CD4-positive, alpha-beta T cell treated with Interleukin-4 for 1 hour (primary cell): Measurements from ENCODE around the gene RNH1.

Experiments
- DNase-seq, 2 donors: peaks; one replicate each; pipeline ENCODE4 v3.0.0-alpha.2; 2020 to 2022

Gene RNH1

DNA sequence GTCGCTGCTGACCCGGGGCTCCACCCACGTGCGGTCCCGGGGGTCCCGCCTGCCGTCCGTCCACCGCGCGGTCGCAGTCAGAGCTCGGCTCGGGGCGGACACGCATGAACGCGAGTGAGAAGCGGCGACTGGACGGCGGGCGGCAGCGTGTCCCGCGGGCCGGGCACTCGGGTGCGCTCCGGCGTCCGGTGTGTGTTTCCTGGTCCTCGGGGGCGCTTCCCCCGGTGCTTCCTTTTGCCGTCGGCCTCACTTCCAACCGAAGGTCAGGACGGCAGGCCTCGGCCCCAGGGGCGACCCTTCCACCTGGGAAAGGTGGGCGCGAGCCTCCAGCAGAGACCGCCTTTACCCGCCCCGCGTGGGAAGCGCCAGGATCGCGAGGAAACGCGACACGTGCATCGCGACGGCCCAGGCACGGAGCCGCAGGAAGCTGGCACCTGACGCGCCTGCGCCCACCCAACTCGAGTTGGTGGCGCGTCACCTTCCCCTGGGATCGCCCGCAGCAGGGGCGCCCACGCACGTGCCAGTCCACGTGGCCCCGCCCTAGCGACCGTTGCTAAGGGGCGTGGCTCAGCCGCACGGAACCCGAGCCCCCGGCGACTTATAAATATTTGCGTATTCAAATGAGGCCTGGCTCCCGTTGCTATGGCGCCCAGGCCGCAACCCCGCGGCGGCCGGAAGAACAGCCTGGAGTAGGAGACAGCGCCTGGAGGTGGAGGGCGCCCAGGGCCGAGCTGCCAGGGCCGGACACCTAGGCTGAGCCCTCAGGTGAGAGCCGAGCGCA, 30.0 kb upstream of the RNH1 start, which contains the start of gene LRRC56:
Gene LRRC56, plus strand, starts transcription at position 687 of the 781 bp plus-strand sequence. CDS start 3,158 bp downstream, outside the sequence.
- peak; percentile 95 to 96 for DNase-seq

DNA sequence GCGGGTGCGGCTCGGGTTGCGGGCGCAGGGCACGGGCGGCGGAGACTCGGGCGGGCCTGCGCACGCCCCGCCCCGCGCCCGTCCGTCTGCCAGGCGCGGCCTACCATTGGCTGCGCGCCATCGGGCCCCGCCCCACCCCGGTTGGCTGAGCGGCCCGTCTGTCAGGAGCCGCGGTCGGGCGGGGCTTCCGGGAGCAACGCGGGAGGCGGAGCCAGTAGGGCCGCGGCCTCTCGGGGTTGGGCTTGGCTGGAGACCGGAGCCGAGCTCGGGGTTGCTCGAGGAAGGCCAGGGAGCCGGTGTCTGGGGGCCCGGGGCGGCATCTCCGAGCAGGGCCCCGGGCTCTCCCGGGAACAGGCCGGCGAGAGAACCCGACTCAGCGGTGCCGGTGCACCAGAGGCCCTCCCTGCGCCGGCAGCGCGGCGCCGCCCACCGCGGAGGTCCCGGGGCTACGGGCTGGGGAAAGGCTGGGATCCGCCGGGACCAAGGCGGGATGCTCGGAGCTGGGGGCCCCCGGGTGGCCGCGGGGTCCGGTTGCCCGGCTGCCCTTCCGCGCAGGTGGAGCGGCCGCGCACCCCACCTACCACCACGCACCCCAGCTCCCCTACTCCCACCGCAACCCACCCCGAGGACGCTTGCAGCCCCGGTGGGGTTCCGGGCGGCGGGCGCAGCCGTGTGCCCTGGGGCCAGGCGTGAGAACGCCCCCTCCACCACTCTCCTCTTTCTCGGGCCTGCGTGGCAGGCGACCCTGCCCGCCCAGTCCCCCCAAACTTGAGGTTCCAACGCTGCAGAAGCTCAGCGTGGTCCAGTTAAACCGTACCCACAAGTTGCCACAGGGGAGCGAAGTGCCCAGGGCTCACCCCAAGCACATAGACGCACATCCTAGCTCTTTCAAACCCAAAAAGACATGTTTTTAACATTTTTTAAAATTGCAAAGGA, 28.7 kb upstream of the RNH1 start, which contains the start of gene HRAS:
Gene HRAS, minus strand, starts transcription at position 58 of the 936 bp plus-strand sequence.
- peak; percentile 94 to 95 for DNase-seq

DNA sequence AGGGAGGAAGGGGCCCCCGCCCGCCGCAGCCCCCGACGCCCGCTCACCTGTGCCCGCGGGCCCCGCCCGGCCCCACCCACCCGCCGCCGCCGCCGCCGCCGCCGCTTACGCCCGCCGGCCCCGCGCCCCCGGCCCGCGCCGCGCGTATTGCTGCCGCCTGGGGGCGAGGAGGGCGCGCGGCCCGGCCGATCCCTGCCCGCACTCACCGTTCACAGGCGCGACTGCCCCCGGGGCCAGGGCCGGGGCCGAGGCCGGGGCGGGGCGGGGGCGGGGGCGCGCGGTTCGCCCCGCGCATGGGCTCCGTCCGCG, 28.1 kb upstream of the RNH1 start:
- DNase-seq = no peak

DNA sequence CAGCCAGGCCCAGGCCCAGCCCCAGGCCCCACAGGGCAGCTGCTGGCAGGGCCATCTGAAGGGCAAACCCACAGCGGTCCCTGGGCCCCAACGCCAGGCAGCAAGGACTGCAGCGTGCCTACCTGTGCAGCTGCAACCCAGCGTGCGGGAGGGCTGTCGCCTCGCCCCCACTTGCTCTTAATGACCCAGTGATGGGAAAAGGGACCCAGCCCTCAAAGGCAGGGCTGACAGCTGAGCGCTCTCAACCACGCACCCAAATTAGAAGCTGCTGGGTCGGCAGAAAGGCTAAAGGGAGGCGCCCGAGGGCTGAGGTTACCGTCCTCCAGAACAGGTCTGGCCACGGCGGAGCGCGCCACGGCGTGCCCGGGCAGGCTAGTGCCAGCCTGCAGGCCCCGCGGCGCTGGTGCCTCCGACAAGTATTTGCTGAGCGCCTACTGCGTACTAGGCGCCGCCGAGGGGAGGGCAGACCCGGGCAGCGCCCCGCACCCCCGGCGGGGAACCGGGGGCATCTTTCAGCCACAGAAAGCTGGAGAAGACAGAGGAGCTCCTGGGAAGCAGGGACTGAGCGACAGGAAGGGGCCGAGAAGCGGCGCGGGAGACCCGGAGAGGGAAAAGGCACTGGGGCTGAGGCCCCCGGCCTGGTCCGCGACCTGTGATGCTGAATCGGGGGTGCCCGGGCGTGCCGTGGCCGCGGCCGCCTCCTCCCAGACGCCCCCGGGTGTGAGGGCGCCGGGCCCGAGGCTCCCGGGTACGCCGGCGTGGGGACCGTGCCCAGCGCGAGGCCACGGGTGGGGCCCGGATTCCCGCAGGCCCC, 27.6 kb upstream of the RNH1 start:
- DNase-seq = no peak

DNA sequence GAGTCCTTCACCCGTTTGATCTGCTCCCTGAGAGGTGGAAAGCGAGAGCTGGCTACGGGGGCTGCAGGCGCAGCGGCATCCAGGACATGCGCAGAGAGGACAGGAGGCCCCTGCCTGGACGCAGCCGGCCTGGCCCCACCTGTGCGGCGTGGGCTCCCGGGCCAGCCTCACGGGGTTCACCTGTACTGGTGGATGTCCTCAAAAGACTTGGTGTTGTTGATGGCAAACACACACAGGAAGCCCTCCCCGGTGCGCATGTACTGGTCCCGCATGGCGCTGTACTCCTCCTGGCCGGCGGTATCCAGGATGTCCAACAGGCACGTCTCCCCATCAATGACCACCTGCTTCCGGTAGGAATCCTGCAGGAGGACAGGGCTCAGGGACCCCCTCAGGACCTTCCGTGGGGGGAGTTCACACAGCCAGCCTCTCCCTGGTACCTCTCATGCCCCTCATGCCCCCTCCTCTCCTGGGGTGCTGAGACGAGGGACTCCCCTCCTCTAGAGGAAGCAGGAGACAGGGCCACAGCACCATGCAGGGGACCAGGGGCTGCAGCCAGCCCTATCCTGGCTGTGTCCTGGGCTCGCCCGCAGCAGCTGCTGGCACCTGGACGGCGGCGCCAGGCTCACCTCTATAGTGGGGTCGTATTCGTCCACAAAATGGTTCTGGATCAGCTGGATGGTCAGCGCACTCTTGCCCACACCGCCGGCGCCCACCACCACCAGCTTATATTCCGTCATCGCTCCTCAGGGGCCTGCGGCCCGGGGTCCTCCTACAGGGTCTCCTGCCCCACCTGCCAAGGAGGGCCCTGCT, 26.7 kb upstream of the RNH1 start:
- no peak for DNase-seq

DNA sequence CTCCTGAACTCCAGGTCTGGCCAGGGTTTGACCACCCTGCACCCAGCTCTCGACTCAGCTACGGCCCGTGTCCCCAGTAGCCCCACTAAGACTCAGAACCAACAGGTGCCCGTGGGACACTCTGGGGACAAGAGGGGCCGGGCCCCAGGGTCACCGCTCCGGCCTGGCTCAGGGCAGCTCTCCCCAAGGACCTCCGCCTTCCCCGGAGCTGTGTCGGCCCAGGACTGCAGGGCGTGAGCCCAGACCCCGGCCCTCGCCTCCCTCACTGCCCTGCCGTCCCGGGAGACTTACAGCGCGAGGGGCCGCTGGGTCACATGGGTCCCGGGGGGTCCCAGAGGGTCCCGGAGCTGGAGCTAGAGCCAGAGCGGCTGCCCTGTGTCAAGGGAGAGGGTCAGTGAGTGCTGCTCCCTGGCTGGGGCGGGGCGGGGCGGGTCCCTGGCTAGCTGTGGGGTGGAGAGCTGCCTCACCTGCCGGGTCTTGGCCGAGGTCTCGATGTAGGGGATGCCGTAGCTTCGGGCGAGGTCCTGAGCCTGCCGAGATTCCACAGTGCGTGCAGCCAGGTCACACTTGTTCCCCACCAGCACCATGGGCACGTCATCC, 26.0 kb upstream of the RNH1 start:
- DNase-seq = no peak

DNA sequence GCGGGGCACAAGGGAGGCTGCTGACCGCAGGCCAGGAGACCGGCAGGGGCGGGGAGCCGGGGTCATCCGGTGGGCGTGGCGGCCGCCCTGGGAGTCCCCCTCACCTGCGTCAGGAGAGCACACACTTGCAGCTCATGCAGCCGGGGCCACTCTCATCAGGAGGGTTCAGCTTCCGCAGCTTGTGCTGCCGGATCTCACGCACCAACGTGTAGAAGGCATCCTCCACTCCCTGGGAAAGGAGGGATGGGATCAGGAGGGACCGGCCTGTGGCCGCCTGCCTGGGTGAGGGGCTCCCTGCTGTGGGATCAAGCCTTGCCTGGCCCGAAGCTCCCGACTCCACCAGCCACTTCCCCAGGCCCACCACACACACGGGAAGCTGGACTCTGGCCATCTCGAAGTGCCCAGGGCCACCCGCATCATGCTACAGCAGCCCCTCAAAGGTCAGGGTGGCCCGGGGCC, 25.5 kb upstream of the RNH1 start:
- no peak for DNase-seq

DNA sequence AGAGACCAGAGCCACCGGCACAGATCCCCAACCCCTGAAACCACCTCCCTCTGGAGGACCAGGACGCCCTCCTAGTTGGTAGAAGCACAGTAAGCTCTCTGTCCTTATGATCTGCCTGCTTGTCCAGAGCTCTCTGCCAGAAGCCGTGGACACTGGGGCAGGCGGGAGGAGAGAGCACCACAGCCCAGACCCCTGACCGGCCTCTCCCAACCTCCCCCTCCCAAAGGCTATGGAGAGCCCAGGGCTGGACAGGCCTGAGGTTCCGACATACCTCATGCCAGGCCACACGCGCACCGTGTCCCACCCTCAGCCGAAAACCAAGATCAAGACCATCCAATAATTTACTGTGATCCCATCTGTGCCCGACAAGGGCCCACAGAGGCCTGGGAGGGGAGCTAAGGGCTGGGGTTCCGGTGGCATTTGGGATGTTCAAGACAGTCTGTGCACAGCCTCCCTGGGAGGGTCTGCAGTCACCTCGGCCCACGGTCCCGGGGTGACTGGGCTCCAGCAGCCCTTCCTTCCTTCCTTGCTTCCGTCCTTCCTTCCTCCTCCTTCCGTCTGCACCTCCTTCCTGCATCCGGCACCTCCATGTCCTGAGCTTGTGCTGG, 25.0 kb upstream of the RNH1 start:
- no peak for DNase-seq

DNA sequence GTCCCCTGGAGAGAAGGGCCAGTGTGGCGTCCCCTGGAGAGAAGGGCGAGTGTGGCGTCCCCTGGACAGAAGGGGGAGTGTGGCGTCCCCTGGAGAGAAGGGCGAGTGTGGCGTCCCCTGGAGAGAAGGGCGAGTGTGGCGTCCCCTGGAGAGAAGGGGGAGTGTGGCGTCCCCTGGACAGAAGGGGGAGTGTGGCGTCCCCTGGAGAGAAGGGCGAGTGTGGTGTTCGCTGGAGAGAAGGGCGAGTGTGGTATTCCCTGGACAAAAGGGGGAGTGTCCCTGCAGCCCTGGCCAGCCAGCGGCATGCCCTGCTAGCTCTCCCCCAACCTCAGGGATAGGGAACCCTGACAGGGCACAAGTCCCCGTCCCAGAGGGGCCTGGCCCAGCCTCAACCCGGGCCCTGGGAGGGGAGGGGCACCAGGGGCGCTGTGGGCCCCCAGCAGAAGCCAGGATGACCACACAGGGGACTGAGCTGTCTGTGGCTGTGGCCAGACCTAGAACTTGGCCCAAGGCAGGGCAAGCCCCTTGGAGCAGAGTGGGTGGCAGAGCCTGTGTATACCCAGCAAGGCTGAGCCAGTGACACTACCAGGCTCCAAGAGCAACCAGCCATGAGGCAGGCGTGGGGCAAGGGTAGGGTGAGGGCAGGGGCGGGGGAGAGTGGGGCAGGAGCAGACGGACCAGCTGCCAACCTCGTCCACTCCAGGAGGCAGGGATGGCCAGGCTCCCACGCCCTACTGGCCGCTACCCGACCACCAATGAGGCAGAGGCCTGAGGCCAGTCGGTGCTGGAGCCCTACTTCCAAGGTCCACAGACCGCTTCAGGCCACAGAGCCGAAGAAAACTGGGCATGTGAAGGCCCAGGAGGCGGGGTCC, 24.2 kb upstream of the RNH1 start:
- DNase-seq = no peak

DNA sequence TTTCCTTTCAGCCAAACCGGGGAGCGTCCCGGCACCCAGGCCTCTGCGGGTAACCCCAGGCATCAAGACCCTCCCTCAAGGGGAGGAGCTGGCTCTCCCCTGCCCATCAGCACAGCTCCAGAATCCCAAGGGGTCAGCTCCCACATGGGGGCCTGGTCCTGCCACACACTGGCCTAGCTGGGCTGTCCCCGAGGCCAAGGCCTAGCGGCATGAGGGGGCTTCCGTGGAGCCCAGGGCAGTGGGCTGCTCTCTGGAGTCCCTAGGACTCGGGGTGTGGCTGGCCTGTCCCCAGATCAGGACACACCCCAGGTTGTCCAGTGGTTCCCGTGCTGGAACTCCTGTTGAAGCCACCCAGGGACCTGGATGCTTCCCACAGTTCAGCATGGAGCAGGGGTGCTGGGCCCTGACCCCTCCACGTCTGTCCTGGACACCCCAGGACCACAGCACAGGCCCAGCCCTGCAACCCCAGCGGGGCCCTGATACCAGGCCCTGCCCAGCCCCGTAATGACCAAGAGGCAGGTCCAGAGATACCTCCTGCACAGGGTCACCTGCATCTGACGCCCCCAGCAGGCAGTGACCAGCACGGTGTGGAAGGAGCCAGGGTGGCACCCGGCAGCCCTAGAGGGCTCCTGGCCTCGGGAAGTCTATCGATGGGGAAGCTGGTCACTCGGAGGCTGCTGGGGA, 22.8 kb upstream of the RNH1 start:
- no peak for DNase-seq

DNA sequence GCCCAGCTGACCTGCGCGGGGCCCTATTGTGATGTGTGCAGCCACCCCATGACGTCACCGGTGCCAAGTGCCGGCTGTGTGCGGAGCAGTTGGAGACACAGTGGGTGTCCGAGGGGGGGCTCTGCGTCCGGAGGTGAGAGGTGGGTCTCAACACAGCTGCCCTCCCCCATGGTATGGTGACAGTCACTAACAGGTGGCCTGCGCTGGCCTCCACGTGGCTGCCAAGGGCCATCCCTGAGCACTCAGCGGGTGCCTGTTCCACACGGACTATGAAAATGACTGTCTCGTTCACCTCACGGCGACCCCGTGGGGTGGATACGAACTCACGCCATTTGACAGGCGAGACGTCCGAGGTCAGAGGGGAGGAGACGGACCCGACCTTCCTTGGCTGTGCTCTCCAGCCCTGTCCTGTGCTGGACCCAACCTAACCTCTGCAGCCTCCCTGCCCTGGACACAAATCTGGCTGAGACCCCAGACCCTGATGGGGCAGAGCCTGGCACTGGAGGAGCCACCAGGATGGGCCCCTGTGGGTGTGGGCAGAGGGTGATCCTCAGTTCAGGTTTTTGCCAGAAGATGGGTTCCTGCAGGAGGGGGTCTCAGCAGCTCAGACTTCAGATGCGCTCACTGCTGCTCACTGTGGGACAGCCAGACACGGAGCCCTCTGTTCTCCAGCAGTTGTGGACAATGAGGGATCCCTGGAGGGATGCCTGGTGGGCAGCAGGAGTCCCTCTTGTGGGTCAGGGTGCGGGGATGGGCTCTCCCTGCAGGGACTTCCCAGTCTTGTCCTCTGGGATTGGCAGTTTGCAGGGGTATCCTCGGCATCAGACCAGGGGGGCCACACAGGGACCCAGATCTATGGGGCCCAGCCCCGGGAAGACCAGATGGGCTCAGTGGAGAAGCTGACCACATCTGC, 22.0 kb upstream of the RNH1 start:
- DNase-seq = no peak

DNA sequence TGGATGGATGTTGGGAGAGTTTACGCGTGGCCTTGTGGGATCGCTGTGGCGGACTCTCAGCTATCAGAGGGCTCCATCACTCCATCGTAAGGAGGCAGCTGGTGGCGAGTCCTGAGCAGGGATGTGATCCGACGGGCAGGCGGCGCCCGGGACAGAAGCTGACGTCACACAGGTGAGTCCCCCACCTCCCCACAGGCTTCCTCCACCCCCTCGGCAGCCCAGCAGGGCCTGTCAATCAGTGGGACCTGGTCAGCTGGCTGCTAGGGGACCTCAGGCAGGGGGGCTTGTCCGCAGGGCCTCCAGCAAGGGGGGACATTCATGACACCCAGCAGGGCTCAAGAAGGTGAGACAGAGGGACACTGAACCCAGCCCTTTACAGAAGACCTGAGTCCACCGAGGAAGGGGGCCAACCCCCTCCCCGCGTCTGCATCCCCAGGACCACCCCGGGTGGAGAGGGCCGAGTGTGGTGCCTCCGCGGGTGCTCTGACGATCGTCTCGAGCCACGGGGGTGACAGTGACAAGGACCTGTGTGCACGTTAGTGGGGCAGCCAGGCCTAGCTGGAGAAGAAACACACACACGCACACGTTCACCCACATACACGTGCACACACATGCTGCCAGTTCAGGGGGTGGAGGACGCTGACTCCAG, 21.2 kb upstream of the RNH1 start:
- no peak for DNase-seq

DNA sequence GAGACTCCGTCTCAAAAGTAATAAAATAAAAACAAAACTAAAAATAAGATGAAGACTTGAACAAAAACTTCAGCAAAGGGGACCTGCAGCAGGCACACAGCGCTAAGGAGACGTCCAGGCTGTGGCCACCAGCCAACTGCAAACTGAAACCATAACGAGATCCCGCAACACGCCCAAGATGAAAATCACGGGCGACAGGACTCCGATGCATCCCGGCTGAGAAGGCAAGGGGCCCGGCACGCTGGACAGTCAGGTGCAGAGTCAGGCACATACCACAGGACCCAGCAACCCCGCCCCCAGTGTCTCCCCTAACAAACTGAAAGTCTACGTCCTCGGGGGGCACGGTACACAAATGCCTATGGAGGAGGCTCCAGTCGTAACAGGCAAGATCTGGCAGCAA, 19.1 kb upstream of the RNH1 start:
- no peak for DNase-seq

DNA sequence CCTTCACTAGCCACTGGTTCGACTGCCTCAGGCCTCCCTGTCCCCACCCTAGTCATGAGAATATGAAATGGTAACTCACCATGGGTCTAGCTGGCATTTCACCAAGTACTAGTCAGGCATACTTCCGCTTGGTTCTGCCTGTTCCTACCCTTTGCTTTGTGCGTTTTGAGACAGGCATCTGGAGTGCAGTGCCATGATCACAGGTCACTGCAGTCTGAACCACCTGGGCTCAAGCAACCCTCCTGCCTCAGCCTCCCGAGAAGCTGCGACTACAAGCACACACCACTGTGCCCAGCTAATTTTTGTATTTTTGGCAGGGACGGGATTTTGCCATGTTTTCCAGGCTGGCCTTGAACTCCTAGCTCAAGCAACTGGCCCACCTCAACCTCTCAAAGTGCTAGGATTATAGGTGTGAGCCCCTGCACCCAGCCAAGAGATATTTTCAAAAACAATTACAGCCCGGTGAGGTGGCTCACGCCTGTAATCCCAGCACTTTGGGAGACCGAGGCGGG, 14.2 kb upstream of the RNH1 start:
- no peak for DNase-seq

DNA sequence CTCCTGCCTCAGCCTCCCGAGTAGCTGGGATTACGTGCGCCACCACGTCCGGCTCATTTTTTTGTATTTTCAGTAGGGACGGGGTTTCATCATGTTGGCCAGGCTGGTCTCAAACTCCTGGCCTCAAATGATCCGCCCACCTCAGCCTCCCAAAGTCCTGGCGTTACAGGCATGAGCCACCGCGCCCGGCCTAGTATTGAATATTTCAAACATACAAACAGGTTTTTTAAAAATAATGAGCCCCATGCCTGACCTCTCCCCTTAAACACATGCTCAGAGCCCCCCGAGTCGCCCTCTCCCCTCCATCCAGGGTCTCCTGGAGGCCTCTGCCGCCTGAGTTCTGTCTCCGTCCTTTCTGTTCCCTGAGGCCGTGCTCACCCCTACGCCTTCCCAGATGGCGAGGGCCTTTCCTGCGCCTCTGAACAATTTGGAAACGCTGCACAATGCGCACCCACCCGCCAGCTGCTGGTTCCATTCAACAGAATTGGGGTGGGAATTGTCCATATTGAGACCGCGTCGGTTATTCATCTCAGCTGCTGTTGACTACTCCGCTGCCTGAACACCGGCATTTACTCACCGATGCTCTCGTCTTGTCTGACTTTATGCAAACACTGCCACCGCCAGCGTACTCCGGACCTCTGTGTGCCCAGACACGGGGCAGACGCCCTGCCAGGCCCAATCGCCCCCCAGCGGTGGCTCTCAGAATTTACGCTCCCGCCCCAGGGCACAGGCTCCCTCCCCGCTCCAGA, 13.6 kb upstream of the RNH1 start:
- no peak for DNase-seq

DNA sequence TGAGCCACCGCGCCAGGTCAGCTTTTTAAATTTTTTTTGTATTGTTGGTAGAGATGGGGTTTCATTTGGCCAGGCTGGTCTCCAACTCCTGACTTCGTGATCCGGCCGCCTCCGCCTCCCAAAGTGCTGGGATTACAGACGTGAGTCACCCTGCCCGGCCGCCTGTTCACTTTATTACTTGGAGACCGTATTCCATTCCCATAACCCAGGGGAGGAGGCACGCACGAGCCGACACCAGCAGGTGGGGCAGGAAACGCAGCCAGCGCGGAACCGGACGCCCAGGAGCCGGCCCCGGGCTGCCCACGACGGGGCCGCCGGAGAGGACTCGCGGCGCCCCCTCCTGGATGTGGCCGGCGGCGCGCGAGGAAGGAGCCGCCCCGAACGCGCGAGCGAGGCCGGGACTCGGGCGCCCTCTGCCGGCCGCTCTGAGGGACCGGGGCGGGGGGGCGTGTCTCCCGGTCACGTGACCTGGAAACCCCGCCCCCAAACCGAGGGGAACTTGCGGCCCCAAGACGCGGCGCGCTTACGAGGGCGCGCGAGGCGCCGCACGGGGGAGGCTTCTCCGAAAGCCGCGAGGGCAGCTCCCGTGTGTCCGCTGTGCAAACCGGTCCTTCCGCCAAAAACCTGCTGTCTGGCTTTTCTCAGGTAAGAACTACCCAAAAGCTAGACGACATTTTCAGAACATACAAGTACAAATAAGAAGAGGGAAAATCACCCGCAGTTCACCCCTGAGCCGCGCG, 11.6 kb upstream of the RNH1 start:
- peak; percentile 86 to 90 for DNase-seq
